Measurements from ENCODE around the gene SPATA24.

SPATA24 gene

DNA sequence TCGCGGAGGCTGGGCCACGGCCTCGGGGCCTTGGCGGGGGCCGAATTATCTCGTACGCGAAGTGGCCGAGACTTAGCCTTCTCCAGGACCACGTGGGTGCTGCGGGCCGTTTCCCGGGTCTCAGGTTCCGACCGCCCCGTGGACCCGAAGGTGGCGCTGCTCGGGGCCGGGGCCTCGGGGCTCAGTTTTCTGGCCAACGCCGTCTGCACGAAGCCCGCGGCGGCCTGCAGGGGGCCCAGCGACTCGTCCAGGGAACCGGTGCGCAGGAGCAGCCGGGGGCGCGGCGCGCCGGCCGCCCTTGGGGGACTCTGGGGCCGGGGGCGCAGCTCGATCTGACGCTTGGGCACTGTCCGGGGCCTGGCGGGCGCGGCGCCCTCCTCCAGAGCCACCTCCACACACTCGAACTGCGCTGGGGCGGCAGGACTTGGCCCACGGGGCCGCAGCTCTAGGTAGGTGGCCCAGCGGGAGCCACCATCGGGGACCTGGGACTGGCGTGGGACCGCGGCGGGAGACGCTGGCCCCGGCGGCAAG lies 9.7 kb downstream of the SPATA24 start:
- TF ChIP-seq FOXM1 (IDR thresholded peaks at IDR 0.05; ENCODE audit: borderline replicate concordance, low read depth) = no peak
- TF ChIP-seq ZBTB7A (IDR thresholded peaks at IDR 0.05; ENCODE audit: low read depth) = no peak

DNA sequence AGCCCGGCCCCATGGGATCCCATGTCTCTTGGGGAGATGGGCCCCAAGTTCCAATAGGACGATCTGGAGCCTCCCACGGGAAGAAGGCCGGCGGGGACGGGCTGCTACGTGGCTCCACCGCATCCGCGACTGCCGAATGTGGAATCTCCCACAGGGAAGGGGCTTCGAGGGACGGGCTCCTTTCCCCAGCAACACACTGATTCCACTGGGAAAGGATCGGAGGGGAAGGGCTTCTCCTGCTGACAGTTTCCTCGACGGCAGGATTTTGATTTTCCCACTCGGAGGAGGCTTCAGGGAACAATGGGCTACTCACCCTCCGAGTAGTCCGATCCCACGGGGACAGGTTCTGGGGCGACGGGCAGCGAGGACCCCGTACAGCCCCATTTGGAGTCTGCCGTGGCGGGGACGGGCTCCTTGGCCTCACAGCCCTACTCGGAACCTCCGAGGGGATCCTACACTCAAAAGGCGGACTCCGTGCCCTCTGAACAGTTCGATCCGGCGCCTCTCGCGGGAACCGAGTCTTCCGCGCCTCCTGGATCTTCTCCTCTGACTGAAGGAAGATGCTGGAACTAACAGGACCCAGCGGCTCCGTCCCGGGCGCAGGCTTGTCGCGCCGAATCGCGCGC lies 10.3 kb downstream of the SPATA24 start:
- TF ChIP-seq CEBPB (IDR thresholded peaks at IDR 0.05) (no peak), EGR1 (IDR thresholded peaks at IDR 0.05) (no peak), CREB1 (IDR thresholded peaks at IDR 0.05; ENCODE audit: low read depth) (no peak), RAD21 (IDR thresholded peaks at IDR 0.05; ENCODE audit: low read depth) (no peak)

DNA sequence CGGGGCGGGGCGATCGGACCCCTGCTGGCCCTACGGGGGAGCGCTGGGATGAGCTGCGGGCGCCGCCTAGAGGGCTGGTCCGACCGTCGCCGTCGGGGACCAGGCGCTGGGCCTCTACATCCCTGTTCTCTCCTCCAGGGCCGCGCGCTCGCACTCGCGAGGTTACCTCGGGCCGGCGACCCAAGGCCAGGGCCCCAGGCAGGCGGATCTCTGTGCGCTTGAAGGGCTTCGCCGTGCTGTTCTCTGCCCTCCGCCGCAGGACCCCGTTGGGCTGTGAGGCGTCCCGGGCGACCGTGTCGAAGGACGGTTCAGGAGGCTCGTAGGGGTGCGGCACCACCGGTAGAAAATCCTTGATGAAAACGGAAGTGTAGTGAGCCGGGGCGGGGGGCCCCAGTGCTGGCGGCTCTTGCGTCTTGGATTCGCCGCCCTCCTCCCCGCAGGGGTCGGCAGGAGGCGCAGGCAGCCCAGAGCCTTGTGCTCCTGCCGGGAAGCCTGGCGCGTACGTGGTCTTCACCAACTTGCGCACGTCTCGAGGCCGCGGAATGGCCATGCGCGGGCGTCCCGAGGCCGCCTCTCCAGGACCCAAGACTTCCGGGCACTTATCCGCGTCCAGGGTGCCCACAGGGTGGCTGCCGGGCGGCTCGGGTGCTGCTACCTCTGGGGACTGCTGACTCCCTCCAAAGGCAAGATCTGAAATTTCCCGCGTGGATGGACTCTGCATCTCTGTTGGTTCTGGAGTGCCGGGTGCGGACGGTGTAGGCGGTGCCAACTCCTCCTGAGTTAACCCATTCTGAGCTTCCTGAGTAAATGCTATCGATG lies 11.0 kb downstream of the SPATA24 start:
- TF ChIP-seq EP300 (IDR thresholded peaks at IDR 0.05; ENCODE audit: borderline replicate concordance) (no peak), TEAD4 (IDR thresholded peaks at IDR 0.05) (no peak), TAF1 (IDR thresholded peaks at IDR 0.05; ENCODE audit: low read depth) (no peak), CEBPB (IDR thresholded peaks at IDR 0.05) (no peak), ZBTB7A (IDR thresholded peaks at IDR 0.05; ENCODE audit: low read depth) (no peak), YY1 (IDR thresholded peaks at IDR 0.05; ENCODE audit: low read depth) (no peak), CREB1 (IDR thresholded peaks at IDR 0.05; ENCODE audit: low read depth) (no peak), EGR1 (IDR thresholded peaks at IDR 0.05) (no peak), NFIC (IDR thresholded peaks at IDR 0.05) (no peak), RAD21 (IDR thresholded peaks at IDR 0.05; ENCODE audit: low read depth) (no peak)
- TF ChIP-seq, protein P1, sequence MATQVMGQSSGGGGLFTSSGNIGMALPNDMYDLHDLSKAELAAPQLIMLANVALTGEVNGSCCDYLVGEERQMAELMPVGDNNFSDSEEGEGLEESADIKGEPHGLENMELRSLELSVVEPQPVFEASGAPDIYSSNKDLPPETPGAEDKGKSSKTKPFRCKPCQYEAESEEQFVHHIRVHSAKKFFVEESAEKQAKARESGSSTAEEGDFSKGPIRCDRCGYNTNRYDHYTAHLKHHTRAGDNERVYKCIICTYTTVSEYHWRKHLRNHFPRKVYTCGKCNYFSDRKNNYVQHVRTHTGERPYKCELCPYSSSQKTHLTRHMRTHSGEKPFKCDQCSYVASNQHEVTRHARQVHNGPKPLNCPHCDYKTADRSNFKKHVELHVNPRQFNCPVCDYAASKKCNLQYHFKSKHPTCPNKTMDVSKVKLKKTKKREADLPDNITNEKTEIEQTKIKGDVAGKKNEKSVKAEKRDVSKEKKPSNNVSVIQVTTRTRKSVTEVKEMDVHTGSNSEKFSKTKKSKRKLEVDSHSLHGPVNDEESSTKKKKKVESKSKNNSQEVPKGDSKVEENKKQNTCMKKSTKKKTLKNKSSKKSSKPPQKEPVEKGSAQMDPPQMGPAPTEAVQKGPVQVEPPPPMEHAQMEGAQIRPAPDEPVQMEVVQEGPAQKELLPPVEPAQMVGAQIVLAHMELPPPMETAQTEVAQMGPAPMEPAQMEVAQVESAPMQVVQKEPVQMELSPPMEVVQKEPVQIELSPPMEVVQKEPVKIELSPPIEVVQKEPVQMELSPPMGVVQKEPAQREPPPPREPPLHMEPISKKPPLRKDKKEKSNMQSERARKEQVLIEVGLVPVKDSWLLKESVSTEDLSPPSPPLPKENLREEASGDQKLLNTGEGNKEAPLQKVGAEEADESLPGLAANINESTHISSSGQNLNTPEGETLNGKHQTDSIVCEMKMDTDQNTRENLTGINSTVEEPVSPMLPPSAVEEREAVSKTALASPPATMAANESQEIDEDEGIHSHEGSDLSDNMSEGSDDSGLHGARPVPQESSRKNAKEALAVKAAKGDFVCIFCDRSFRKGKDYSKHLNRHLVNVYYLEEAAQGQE (IDR thresholded peaks at IDR 0.05; ENCODE audit: low read depth) = no peak

DNA sequence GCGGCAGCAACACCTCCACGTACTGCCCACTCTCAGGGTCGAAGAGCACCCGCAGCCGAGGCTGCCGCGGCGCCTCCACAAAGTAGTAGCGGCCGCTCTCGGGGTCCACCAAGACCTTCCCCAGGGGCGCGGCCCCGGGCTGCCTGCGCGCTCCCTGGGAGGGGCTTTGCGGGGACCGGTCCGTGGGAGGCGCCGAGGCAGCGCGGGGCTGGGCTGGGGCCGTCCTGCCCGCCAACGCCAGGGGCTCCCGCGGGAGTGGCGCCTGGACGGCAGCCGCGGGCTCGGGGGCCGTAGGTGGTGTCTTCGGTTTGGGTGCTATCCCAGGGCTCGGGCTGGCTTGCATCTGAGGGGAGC lies 11.6 kb downstream of the SPATA24 start:
- TF ChIP-seq EGR1 (IDR thresholded peaks at IDR 0.05) (no peak), NFIC (IDR thresholded peaks at IDR 0.05) (no peak), ZBTB7A (IDR thresholded peaks at IDR 0.05; ENCODE audit: low read depth) (no peak), FOXM1 (IDR thresholded peaks at IDR 0.05; ENCODE audit: borderline replicate concordance, low read depth) (no peak)
- TF ChIP-seq, protein P2, sequence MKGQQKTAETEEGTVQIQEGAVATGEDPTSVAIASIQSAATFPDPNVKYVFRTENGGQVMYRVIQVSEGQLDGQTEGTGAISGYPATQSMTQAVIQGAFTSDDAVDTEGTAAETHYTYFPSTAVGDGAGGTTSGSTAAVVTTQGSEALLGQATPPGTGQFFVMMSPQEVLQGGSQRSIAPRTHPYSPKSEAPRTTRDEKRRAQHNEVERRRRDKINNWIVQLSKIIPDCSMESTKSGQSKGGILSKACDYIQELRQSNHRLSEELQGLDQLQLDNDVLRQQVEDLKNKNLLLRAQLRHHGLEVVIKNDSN (IDR thresholded peaks at IDR 0.05) = no peak
- TF ChIP-seq, protein P3, sequence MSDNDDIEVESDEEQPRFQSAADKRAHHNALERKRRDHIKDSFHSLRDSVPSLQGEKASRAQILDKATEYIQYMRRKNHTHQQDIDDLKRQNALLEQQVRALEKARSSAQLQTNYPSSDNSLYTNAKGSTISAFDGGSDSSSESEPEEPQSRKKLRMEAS (IDR thresholded peaks at IDR 0.05) = no peak

DNA sequence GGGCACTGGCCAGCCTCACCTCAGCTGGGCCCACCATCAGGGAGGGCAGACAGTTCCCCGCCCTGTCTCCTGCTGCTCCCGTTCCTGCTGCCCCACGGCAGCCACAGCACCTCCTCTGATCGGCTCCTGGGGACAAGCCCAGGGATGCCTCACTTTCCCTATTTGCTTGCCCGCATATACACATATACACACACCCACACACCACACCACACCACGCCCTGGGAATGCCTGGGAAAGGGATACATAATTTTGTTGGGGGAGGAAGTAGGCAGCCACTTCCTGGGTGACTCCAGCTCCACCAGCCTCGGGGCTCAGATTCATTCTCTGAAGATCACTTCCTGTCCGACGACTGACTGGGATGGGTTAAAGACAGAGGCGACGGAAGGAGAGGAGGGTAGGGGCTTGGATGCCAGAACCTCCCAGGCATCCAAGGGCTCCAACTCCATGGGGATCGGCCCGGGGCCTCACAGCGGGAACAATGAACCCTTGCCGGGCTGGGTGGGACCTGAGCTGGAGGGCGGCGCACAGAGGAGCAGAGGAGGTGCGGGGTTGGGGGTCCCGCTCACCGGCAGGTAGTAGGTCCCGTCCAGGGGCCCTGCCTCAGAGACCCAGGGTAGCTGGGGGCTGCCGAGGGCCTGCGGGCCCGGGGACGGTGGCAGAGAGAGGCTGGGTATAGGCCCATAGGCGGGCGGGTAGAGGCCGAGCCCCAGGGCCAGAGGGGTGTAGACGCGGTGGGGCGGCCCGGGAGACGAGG lies 12.1 kb downstream of the SPATA24 start:
- no peak for TF ChIP-seq NFIC (IDR thresholded peaks at IDR 0.05)
- no peak for TF ChIP-seq EGR1 (IDR thresholded peaks at IDR 0.05)
- TF ChIP-seq CREB1 (IDR thresholded peaks at IDR 0.05; ENCODE audit: low read depth) = no peak
- TF ChIP-seq TEAD4 (IDR thresholded peaks at IDR 0.05) = no peak
- TF ChIP-seq, protein P3 (IDR thresholded peaks at IDR 0.05) = no peak
- no peak for TF ChIP-seq CEBPB (IDR thresholded peaks at IDR 0.05)
- TF ChIP-seq TCF12 (IDR thresholded peaks at IDR 0.05; ENCODE audit: low read depth) = no peak
- no peak for TF ChIP-seq RAD21 (IDR thresholded peaks at IDR 0.05; ENCODE audit: low read depth)
- TF ChIP-seq YY1 (IDR thresholded peaks at IDR 0.05; ENCODE audit: low read depth) = no peak
- TF ChIP-seq EP300 (IDR thresholded peaks at IDR 0.05; ENCODE audit: borderline replicate concordance) = no peak
- no peak for TF ChIP-seq FOXM1 (IDR thresholded peaks at IDR 0.05; ENCODE audit: borderline replicate concordance, low read depth)
- TF ChIP-seq, protein P2 (IDR thresholded peaks at IDR 0.05) = no peak
- TF ChIP-seq, protein P1 (IDR thresholded peaks at IDR 0.05; ENCODE audit: low read depth) = no peak
- TF ChIP-seq TAF1 (IDR thresholded peaks at IDR 0.05; ENCODE audit: low read depth) = no peak
- no peak for TF ChIP-seq ZBTB7A (IDR thresholded peaks at IDR 0.05; ENCODE audit: low read depth)

All from Ishikawa (cell line).